Heart left ventricle (tissue), 16 donors: ENCODE measurements around the gene CACNA1C. TPM values are rescaled to one million over a fixed set of nuclear protein-coding genes. Genes with fewer than 3 reads are reported as not detected.

ENCODE experiments used
- ATAC-seq, 4 donors: fragments of 200-7000 bp; cut with Tn5 transposase; one replicate each; pipeline ENCODE4 v1.9.1; 2020 to 2022; ENCODE audit warnings: moderate library complexity in 4 of 4, mild to moderate bottlenecking in 3 of 4, moderate number of reproducible peaks in 1 of 4
- DNase-seq, 5 donors: peaks; one replicate each; pipeline ENCODE4 v3.0.0-alpha.2; 2020
- H3K27ac ChIP-seq, 12 donors: fragments of 200-600 bp; sonication (generic) in 4 of 12; one replicate each; pipeline versions ENCODE4 v1.5.0 to v1.8.0; 2016 to 2022; ENCODE audit warnings: mild to moderate bottlenecking in 2 of 12
- H3K27me3 ChIP-seq, 9 donors: fragments of 200-600 bp; sonication (generic) in 2 of 9; one replicate each; pipeline versions ENCODE4 v1.5.1 to v1.8.0; 2016 to 2022; ENCODE audit warnings: mild to moderate bottlenecking in 3 of 9
- H3K36me3 ChIP-seq, 9 donors: fragments of 200-600 bp; sonication (generic) in 2 of 9; one replicate each; pipeline versions ENCODE4 v1.5.0 to v1.8.0; 2018 to 2022; ENCODE audit warnings: mild to moderate bottlenecking in 2 of 9
- H3K4me1 ChIP-seq, 12 donors: fragments of 200-600 bp; sonication (generic) in 4 of 12; one replicate each; pipeline versions ENCODE4 v1.5.0 to v1.8.0; 2016 to 2022; ENCODE audit warnings: mild to moderate bottlenecking in 3 of 12
- H3K4me3 ChIP-seq, 12 donors: fragments of 200-600 bp; sonication (generic) in 4 of 12; one replicate each; pipeline versions ENCODE4 v1.5.0 to v1.8.0; 2017 to 2022; ENCODE audit warnings: mild to moderate bottlenecking in 9 of 12, moderate library complexity in 4 of 12
- H3K9me3 ChIP-seq, 12 donors: fragments of 200-600 bp; sonication (generic) in 4 of 12; one replicate each; pipeline versions ENCODE4 v1.5.0 to v1.8.0; 2016 to 2022; ENCODE audit warnings: mild to moderate bottlenecking in 1 of 12
- CTCF ChIP-seq, 12 donors: fragments of 200-600 bp; sonication (generic) in 4 of 12; IDR thresholded peaks; one replicate each; pipeline versions ENCODE4 v1.5.0 to v1.8.0; 2018 to 2022; ENCODE audit warnings: antibody characterized with exemption in 12 of 12, mild to moderate bottlenecking in 5 of 12
- POLR2A ChIP-seq, 2 donors: fragments of 450-650 bp; IDR thresholded peaks; one replicate each; pipeline ENCODE4 v1.6.1; 2017; ENCODE audit warnings: antibody characterized with exemption in 2 of 2, mild to moderate bottlenecking in 2 of 2, moderate library complexity in 2 of 2
- WGBS, 4 donors: extraction: QIAGEN DNeasy Blood & Tissue Kit in 2 of 4; methylation state at CpG; one replicate each; pipeline versions ENCODE4 v1.1.5 to v1.1.7; 2013 to 2018; 5-methylcytosine and 5-hydroxymethylcytosine counted together
- intact Hi-C, 10 donors: fragments of 100-400 bp; cut with DNase I; formaldehyde crosslinking; loops; one replicate each; pipeline versions ENCODE4 v1.11.1 to v1.14.2; 2022
- polyA plus RNA-seq, 2 donors: library from polyadenylated mRNA; stranded (reverse); fragments of 200-250 nt; gene quantifications; one replicate each; pipeline ENCODE4 v1.2.3, GENCODE V29; 2013
- total RNA-seq, 9 donors: library from RNA; depleted of rRNA in 2 of 9; stranded (reverse); fragments of >200 nt in 2 of 9; fragmentation: NEBNext Ultra II Directional in 3 of 9; extraction: Animal tissue kit (Norgen Biotek cat#: 25700) in 3 of 9; gene quantifications; one replicate each; pipeline versions ENCODE4 v1.1.0 to v1.2.4, GENCODE V29; 2016 to 2023
- donor health status: ischemic (EF 13 %, LVEDD 7.1; RV severe dilation, severe dysfunction).
- donor health status: healthy with polysubstance abuse.
- donor health status: DM: no; HTN: yes; CAD: no.
- donor health status: DM: no; HTN: no; CAD: no.
- donor health status: ischemic (EF 25% LVEDD 6.9; RV normal size, moderate dysfunction).
- donor health status: ischemic (EF 25% LVEDD 5.7; RV mildly dilated, moderate dysfunction).
- donor health status: healthy.
- donor health status: DM: yes; HTN: yes; CAD: no.
- donor health status: ischemic (EF 35%, LVEDD 5.7; RV mildly dilated, moderate dysfunction).
- donor health status: nonischemic (EF 11% LVEDD 7.7; RV severe dilation, severe dysfunction).
- donor health status: DM: yes; HTN: yes; CAD: no.
- donor health status: PGD.
- donor health status: ischemic (EF 29% LVEDD 5.4; RV normal size, mild dysfunction).
- donor health status: nonischemic (EF 23%, LVEDD 6.1; RV moderate dilation, normal function).

Gene CACNA1C
- total and polyA plus RNA-seq, 11 donors: 41.9 to 196 (median 164) TPM

- ATAC-seq (no peak), DNase-seq (no peak)
- peaks cover 0 to 9% (median 0%) of the 10 kb centered on the region in 9 donors for H3K36me3 ChIP-seq
- TF ChIP-seq CTCF (IDR thresholded peaks at IDR 0.05) (no peak), POLR2A (IDR thresholded peaks at IDR 0.05) (no peak)
- no peak overlapping the region for H3K4me3 ChIP-seq
- H3K9me3 ChIP-seq: peaks cover 0 to 25% (median 10%) of the 10 kb centered on the region in 12 donors
- H3K27ac ChIP-seq: peak overlapping the region in 9 of 12 donors; percentile 60 to 86 (median 83)
- H3K4me1 ChIP-seq: peaks cover 4 to 79% (median 54%) of the 10 kb centered on the region in 12 donors
- no peaks in the 10 kb centered on the region for H3K27me3 ChIP-seq
- intact Hi-C loops: loop anchor here in 4 of 10 donors (5.0 to 10.0 kb wide), 4 partner anchors 72 to 190 kb away; partner anchors contain the start of gene CACNA1C (in 1 of the 4)
These were observed 112.2 kb downstream of the CACNA1C start for GRCh38 chr12:2165021-2165420.

DNA sequence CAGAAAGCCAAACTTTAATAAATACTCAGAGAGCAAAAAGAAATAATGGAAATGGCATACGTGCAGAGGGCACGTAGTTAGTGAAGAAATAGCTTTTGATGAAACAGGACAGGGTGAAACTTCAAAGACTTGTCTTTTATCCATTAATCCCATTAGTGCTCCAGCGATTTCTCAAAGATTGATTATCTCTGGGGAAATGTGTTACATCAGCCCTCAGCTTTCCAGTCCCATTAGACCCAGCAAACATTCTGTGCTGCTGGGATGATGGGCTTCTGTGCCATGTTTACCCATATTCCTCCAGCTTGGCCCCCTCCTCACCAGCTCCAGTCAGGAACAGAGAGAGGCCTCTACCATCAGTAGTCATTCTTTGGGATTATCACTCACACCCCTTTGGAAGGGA, 113.1 kb downstream of the CACNA1C start:
- peaks cover 0 to 9% (median 0%) of the 10 kb centered on the region in 9 donors for H3K36me3 ChIP-seq
- 75 to 88% (median 83%) methylated on average over 3 of the region's 3 CpGs for WGBS, 4 donors
- H3K27ac ChIP-seq: peak overlapping the region in 3 of 12 donors; percentile 27 to 86 (median 83)
- peaks cover 0 to 25% (median 10%) of the 10 kb centered on the region in 12 donors for H3K9me3 ChIP-seq
- DNase-seq (no peak), ATAC-seq (no peak)
- peaks cover 4 to 79% (median 59%) of the 10 kb centered on the region in 12 donors for H3K4me1 ChIP-seq
- no peaks in the 10 kb centered on the region for H3K27me3 ChIP-seq
- no peak for TF ChIP-seq CTCF (IDR thresholded peaks at IDR 0.05)
- TF ChIP-seq POLR2A (IDR thresholded peaks at IDR 0.05): no peak
- H3K4me3 ChIP-seq: no peak overlapping the region
- intact Hi-C loops: loop anchor here in 4 of 10 donors (5.0 to 10.0 kb wide), 4 partner anchors 71 to 191 kb away; partner anchors contain the start of gene CACNA1C (in 1 of the 4)

GRCh38 chr12:2166696-2167095, 113.9 kb downstream of the CACNA1C start:
- intact Hi-C loops: loop anchor here in 4 of 10 donors (5.0 to 10.0 kb wide), 4 partner anchors 71 to 192 kb away; partner anchors contain the start of gene CACNA1C (in 1 of the 4)
- Histone ChIP-seq H3K4me3 (no peak overlapping the region), H3K36me3 (peaks cover 0 to 9% (median 0%) of the 10 kb centered on the region in 9 donors), H3K9me3 (peaks cover 0 to 25% (median 10%) of the 10 kb centered on the region in 12 donors), H3K27me3 (no peaks in the 10 kb centered on the region), H3K4me1 (peaks cover 4 to 79% (median 59%) of the 10 kb centered on the region in 12 donors), H3K27ac (peak overlapping the region in 1 of 12 donors; percentile 83)
- TF ChIP-seq POLR2A (IDR thresholded peaks at IDR 0.05) (no peak), CTCF (IDR thresholded peaks at IDR 0.05) (no peak)
- no peak for DNase-seq
- 93 to 96% (median 94%) methylated on average over 5 of the region's 5 CpGs for WGBS, 4 donors
- no peak for ATAC-seq

GRCh38 chr12:2167231-2167630, 114.4 kb downstream of the CACNA1C start:
- Histone ChIP-seq H3K4me3 (no peak overlapping the region), H3K36me3 (peaks cover 0 to 9% (median 0%) of the 10 kb centered on the region in 9 donors), H3K4me1 (peaks cover 4 to 79% (median 58%) of the 10 kb centered on the region in 12 donors), H3K9me3 (peaks cover 0 to 25% (median 10%) of the 10 kb centered on the region in 12 donors), H3K27me3 (no peaks in the 10 kb centered on the region), H3K27ac (no peak overlapping the region)
- DNase-seq (no peak), ATAC-seq (no peak)
- intact Hi-C loops: loop anchor here in 4 of 10 donors (5.0 to 10.0 kb wide), 4 partner anchors 70 to 192 kb away; partner anchors contain the start of gene CACNA1C (in 1 of the 4)
- no peak for TF ChIP-seq POLR2A (IDR thresholded peaks at IDR 0.05)
- TF ChIP-seq CTCF (IDR thresholded peaks at IDR 0.05): no peak
